H54 (cell line): Measurements from ENCODE around the gene NUDT2.

ENCODE experiments used
- DNase-seq: peaks from one replicate; pipeline ENCODE4 v3.0.0; 2011; ENCODE audit warnings: low spot score, mixed read lengths; ENCODE audit not compliant: insufficient read length
- FAIRE-seq: peaks from 3 replicates; lab custom pipeline; 2011; peaks lifted over from hg19 to GRCh38; lab: Jason Lieb, UNC
- POLR2A ChIP-seq: IDR thresholded peaks from 2 replicates; pipeline ENCODE4 v1.6.1; 2011; ENCODE audit warnings: low read depth, mild to moderate bottlenecking, low read length

Gene NUDT2

GRCh38 chr9:34380034-34380510 is 50.7 kb downstream of the NUDT2 start:
- DNase-seq (no peak), FAIRE-seq (no peak)
- TF ChIP-seq POLR2A, result no peak

GRCh38 chr9:34380511-34381315 is 51.3 kb downstream of the NUDT2 start:
- TF ChIP-seq POLR2A, result no peak; the same call in 1 of the 2 replicates
- FAIRE-seq, result no peak
- no peak for DNase-seq

GRCh38 chr9:34381323-34381722 is 52.0 kb downstream of the NUDT2 start:
- no peak for FAIRE-seq
- no peak for TF ChIP-seq POLR2A
- DNase-seq, result no peak

GRCh38 chr9:34382054-34382453 is 52.7 kb downstream of the NUDT2 start:
- FAIRE-seq (no peak), DNase-seq (no peak)
- TF ChIP-seq POLR2A, result no peak

GRCh38 chr9:34382879-34383278 is 53.5 kb downstream of the NUDT2 start:
- no peak for DNase-seq
- TF ChIP-seq POLR2A, result no peak
- FAIRE-seq, result no peak

- FAIRE-seq (no peak), DNase-seq (no peak)
- TF ChIP-seq POLR2A, result no peak
Observed at GRCh38 chr9:34383904-34384303, 54.5 kb downstream of the NUDT2 start.

- DNase-seq, result no peak
- no peak for FAIRE-seq
- no peak for TF ChIP-seq POLR2A
Observed at GRCh38 chr9:34384368-34385165, 55.2 kb downstream of the NUDT2 start.

GRCh38 chr9:34385561-34386230 is 56.3 kb downstream of the NUDT2 start:
- no peak for TF ChIP-seq POLR2A
- no peak for FAIRE-seq

GRCh38 chr9:34386656-34387055 is 57.3 kb downstream of the NUDT2 start:
- DNase-seq (no peak), FAIRE-seq (no peak)
- TF ChIP-seq POLR2A, result no peak

More at GRCh38 chr9:34385561-34386230, 56.3 kb downstream of the NUDT2 start:
- no peak for DNase-seq

- TF ChIP-seq POLR2A, result no peak
- no peak for DNase-seq
- no peak for FAIRE-seq
Observed at GRCh38 chr9:34387239-34387638, 57.9 kb downstream of the NUDT2 start.

- DNase-seq (no peak), FAIRE-seq (no peak)
- no peak for TF ChIP-seq POLR2A
Observed at GRCh38 chr9:34392511-34392910, 63.1 kb downstream of the NUDT2 start.
